ENCODE data around the gene GLI3. TPM values are rescaled to one million over a fixed set of nuclear protein-coding genes. Genes with fewer than 3 reads are reported as not detected.

GLI3 gene
- total RNA-seq, 2 donors from 2014 or later = 2.7 to 10.2 TPM

DNA sequence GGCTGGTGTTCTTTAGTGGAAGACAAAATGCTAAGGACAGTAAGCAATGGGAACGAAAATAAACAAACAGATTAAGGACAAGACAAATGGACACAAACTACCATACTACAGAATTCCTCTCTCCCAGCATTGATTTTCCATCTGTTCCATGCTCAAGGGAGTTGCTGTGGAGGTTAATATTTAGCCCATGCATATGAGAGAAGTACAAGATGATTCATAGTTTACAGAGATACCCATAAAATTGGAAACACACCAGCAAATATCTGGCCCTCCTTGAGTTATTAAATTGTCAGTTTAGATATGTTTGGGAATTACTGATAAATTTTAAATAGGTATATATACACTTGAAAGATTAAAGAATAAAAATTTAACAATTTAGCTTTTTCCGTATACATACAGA, 69.8 kb downstream of the GLI3 start:
- no peak overlapping the region for H3K9ac ChIP-seq (ENCODE audit: extremely low read depth, low read length, poor library complexity, severe bottlenecking)
- Mint-ChIP-seq H3K4me1 (peaks cover 9% of the 10 kb centered on the region), H3K27me3 (ENCODE audit: insufficient read depth) (no peaks in the 10 kb centered on the region), H3K36me3 (ENCODE audit: low read depth) (no peaks in the 10 kb centered on the region), H3K4me3 (no peak overlapping the region), H3K27ac (no peak overlapping the region), H3K9me3 (no peaks in the 10 kb centered on the region)
- H3K4me3 ChIP-seq (ENCODE audit: low read length) = no peak overlapping the region
- 100% methylated on average over 2 of the region's 2 CpGs; no CpG with 5 or more reads in 1 of the 2 experiments for WGBS, 2 experiments (ENCODE audit: insufficient coverage in 1 of 2, insufficient read length in 1 of 2)
- H3K27ac ChIP-seq (ENCODE audit: low read depth, low read length) = no peak overlapping the region
- no peaks in the 10 kb centered on the region for H3K27me3 ChIP-seq (ENCODE audit: control insufficient read depth, insufficient read depth, low read length, poor library complexity, severe bottlenecking)
- no peaks in the 10 kb centered on the region for H3K9me3 ChIP-seq (ENCODE audit: control insufficient read depth, low read length)
- no peak for TF ChIP-seq CTCF (conservative IDR thresholded peaks at IDR 0.05)
- H3K4me1 ChIP-seq (ENCODE audit: control insufficient read depth, insufficient read depth, low read length) = no peaks in the 10 kb centered on the region
- DNase-seq = no peak
- H3K36me3 ChIP-seq (ENCODE audit: control insufficient read depth, insufficient read depth, low read length) = no peaks in the 10 kb centered on the region

- H3K27me3 Mint-ChIP-seq (ENCODE audit: insufficient read depth) = no peaks in the 10 kb centered on the region
- H3K4me3 Mint-ChIP-seq = no peak overlapping the region
- DNase-seq = no peak
- WGBS, 2 experiments (ENCODE audit: insufficient coverage in 1 of 2, insufficient read length in 1 of 2) = 95 to 100% methylated on average over 2 to 5 of the region's 5 CpGs
- Histone ChIP-seq H3K36me3 (ENCODE audit: control insufficient read depth, insufficient read depth, low read length) (no peaks in the 10 kb centered on the region), H3K4me1 (ENCODE audit: control insufficient read depth, insufficient read depth, low read length) (no peaks in the 10 kb centered on the region), H3K9ac (ENCODE audit: extremely low read depth, low read length, poor library complexity, severe bottlenecking) (no peak overlapping the region), H3K9me3 (ENCODE audit: control insufficient read depth, low read length) (no peaks in the 10 kb centered on the region), H3K27ac (ENCODE audit: low read depth, low read length) (no peak overlapping the region), H3K27me3 (ENCODE audit: control insufficient read depth, insufficient read depth, low read length, poor library complexity, severe bottlenecking) (no peaks in the 10 kb centered on the region), H3K4me3 (ENCODE audit: low read length) (no peak overlapping the region)
- H3K9me3 Mint-ChIP-seq = no peaks in the 10 kb centered on the region
- no peak for TF ChIP-seq CTCF (conservative IDR thresholded peaks at IDR 0.05)
- no peaks in the 10 kb centered on the region for H3K36me3 Mint-ChIP-seq (ENCODE audit: low read depth)
- H3K4me1 Mint-ChIP-seq = peaks cover 19% of the 10 kb centered on the region
- no peak overlapping the region for H3K27ac Mint-ChIP-seq
Observed at GRCh38 chr7:42164881-42165428, 72.1 kb downstream of the GLI3 start.

DNA sequence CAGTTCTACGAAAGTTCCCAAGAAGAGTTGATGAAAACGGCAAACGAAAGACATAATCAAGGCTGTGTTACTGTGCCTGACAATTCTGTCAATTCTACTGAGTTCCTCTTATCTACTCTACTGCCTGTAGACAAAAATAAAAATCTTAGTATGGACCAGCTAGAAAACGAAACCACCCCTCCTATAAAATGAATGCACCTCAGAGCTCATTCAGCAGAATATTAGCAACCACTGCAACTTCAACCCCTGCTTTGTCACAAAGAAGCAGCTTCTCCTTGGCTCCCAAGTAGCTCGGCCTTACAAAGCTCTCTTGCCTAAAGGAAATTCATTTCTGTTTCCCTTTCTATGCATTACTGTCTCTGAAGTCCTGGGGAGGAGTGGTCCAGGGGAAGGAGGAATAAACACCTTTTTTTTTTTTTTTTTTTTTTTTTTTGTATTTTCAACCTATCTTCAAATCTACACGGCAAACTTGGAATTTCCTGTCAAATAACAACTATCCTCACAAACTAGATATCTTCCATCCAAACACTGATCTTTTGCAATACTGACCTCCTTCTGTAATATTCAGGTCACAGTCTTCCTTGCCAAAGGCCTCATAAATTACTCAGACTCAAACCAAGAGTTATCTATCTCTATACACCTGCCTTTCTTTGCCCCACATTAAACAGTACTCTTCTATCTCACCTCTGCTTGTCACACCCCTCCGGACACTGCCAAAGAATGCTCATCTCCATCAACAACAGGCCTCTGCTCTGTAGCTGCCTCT, 74.3 kb downstream of the GLI3 start:
- WGBS, 2 experiments (ENCODE audit: insufficient coverage in 1 of 2, insufficient read length in 1 of 2) = 92% methylated on average over 6 to 7 of the region's 7 CpGs
- Mint-ChIP-seq H3K36me3 (ENCODE audit: low read depth) (no peaks in the 10 kb centered on the region), H3K4me3 (no peak overlapping the region), H3K4me1 (peaks cover 23% of the 10 kb centered on the region), H3K27ac (no peak overlapping the region), H3K27me3 (ENCODE audit: insufficient read depth) (no peaks in the 10 kb centered on the region), H3K9me3 (no peaks in the 10 kb centered on the region)
- H3K9ac ChIP-seq (ENCODE audit: extremely low read depth, low read length, poor library complexity, severe bottlenecking) = no peak overlapping the region
- no peaks in the 10 kb centered on the region for H3K36me3 ChIP-seq (ENCODE audit: control insufficient read depth, insufficient read depth, low read length)
- no peak for DNase-seq
- no peak for TF ChIP-seq CTCF (conservative IDR thresholded peaks at IDR 0.05)
- H3K4me1 ChIP-seq (ENCODE audit: control insufficient read depth, insufficient read depth, low read length) = no peaks in the 10 kb centered on the region
- no peaks in the 10 kb centered on the region for H3K27me3 ChIP-seq (ENCODE audit: control insufficient read depth, insufficient read depth, low read length, poor library complexity, severe bottlenecking)
- H3K4me3 ChIP-seq (ENCODE audit: low read length) = no peak overlapping the region
- H3K27ac ChIP-seq (ENCODE audit: low read depth, low read length) = no peak overlapping the region
- H3K9me3 ChIP-seq (ENCODE audit: control insufficient read depth, low read length) = no peaks in the 10 kb centered on the region

Data from endodermal cell (in vitro differentiated cells).